OCI-LY7 (cell line): ENCODE data around the gene CPT1A. TPM values are rescaled to one million over a fixed set of nuclear protein-coding genes. Genes with fewer than 3 reads are reported as not detected.

Experiments used
- BruUV-seq: library from RNA; stranded (reverse); fragments of 400-500 nt; replicated peaks from 2 replicates; lab custom pipeline; 2021; lab: Mats Ljungman, UMichigan
- CTCF ChIA-PET: fragments of 300-600 bp; sonication (Branson Sonifier 250); formaldehyde crosslinking; loops from one replicate; lab custom pipeline; 2022; ENCODE audit warnings: antibody characterized with exemption; ENCODE audit not compliant: unreplicated experiment; lab: Charles Lee
- POLR2A ChIA-PET: fragments of 300-600 bp; sonication (Branson Sonifier 250); formaldehyde crosslinking; loops from one replicate; lab custom pipeline; 2022; ENCODE audit warnings: antibody characterized with exemption; lab: Charles Lee
- DNase-seq: peaks from one replicate; pipeline ENCODE4 v3.0.0-alpha.2; 2015; ENCODE audit warnings: low spot score
- H2AFZ ChIP-seq: fragments of 200-600 bp; sonication (generic), shearing (Covaris generic); 2 replicates; pipeline ENCODE4 v1.6.1; 2014; ENCODE audit warnings: mild to moderate bottlenecking, antibody characterized with exemption, low read length, moderate library complexity
- H3K27ac ChIP-seq: fragments of 200-600 bp; sonication (generic); 2 replicates; pipeline ENCODE4 v1.5.1; 2014; ENCODE audit warnings: mixed run types, low read depth, mild to moderate bottlenecking, moderate library complexity, low read length, inconsistent platforms; ENCODE audit not compliant: poor library complexity, severe bottlenecking
- H3K36me3 ChIP-seq: fragments of 200-600 bp; sonication (generic); 2 replicates; pipeline ENCODE4 v1.6.1; 2014; ENCODE audit warnings: mild to moderate bottlenecking, antibody characterized with exemption, low read length, moderate library complexity, mixed read lengths; ENCODE audit not compliant: insufficient read depth
- H3K4me1 ChIP-seq: fragments of 200-600 bp; sonication (generic); 2 replicates; pipeline ENCODE4 v1.5.1; 2014; ENCODE audit warnings: mild to moderate bottlenecking, low read length; ENCODE audit not compliant: insufficient read depth, poor library complexity, severe bottlenecking
- H3K4me2 ChIP-seq: fragments of 200-600 bp; sonication (generic); 2 replicates; pipeline ENCODE4 v1.6.1; 2014; ENCODE audit warnings: mild to moderate bottlenecking, low read length
- H3K4me3 ChIP-seq: fragments of 200-600 bp; sonication (generic); 2 replicates; pipeline ENCODE4 v1.5.1; 2014; ENCODE audit warnings: mild to moderate bottlenecking, low read depth, low read length; ENCODE audit not compliant: poor library complexity, severe bottlenecking
- H3K79me2 ChIP-seq: fragments of 200-600 bp; sonication (generic); 2 replicates; pipeline ENCODE4 v1.6.1; 2016; ENCODE audit warnings: low read depth, mild to moderate bottlenecking, low read length, moderate library complexity, mixed read lengths; ENCODE audit not compliant: insufficient read depth
- H3K9me2 ChIP-seq: fragments of 200-600 bp; sonication (generic); 2 replicates; pipeline ENCODE4 v1.6.1; 2016; ENCODE audit warnings: mild to moderate bottlenecking, low read length, mixed read lengths; ENCODE audit not compliant: insufficient read depth
- H3K9me3 ChIP-seq: fragments of 200-600 bp; sonication (generic); 2 replicates; pipeline ENCODE4 v1.6.1; 2014; ENCODE audit warnings: mild to moderate bottlenecking, mixed run types, low read length, mixed read lengths
- H4K20me1 ChIP-seq: fragments of 200-600 bp; sonication (generic); 2 replicates; pipeline ENCODE4 v1.6.1; 2014; ENCODE audit warnings: mild to moderate bottlenecking, antibody characterized with exemption, low read length, moderate library complexity, mixed read lengths; ENCODE audit not compliant: insufficient read depth
- CTCF ChIP-seq: fragments of 200-600 bp; sonication (generic); conservative IDR thresholded peaks from 2 replicates; pipeline ENCODE4 v1.5.1; 2014; ENCODE audit warnings: mild to moderate bottlenecking, antibody characterized with exemption, low read length, moderate library complexity, mixed read lengths
- EZH2phosphoT487 ChIP-seq: fragments of 200-600 bp; sonication (generic); IDR thresholded peaks from 2 replicates; pipeline ENCODE4 v1.6.1; 2018; ENCODE audit warnings: low read depth, borderline replicate concordance, mild to moderate bottlenecking, mixed run types, antibody characterized with exemption, low read length, moderate library complexity, mixed read lengths
- intact Hi-C: fragments of 100-400 bp; cut with micrococcal nuclease; formaldehyde crosslinking; loops from one replicate; pipeline ENCODE4 v1.10.0; 2022; ENCODE audit not compliant: unreplicated experiment
- total RNA-seq, 2 experiments: library from RNA; depleted of rRNA in 1 of 2; stranded (reverse); fragments of >200 nt in 1 of 2; shearing (Covaris generic) in 1 of 2; gene quantifications; 2 replicates each; pipeline ENCODE4 v1.2.3, GENCODE V29; 2014 to 2022

Gene CPT1A
- total RNA-seq, 2 experiments from 2014 or later: 7.0 to 17.2 TPM

GRCh38 chr11:68748061-68748460, 93.7 kb downstream of the CPT1A start:
- TF ChIP-seq EZH2phosphoT487 (no peak), CTCF (no peak)
- H3K27ac ChIP-seq: no peak overlapping the region
- H3K36me3 ChIP-seq: peaks cover 4% of the 10 kb centered on the region
- no peak overlapping the region for H2AFZ ChIP-seq
- H3K4me2 ChIP-seq: no peak overlapping the region
- DNase-seq: no peak
- BruUV-seq: no TSS peak
- H3K4me1 ChIP-seq: no peaks in the 10 kb centered on the region
- no peaks in the 10 kb centered on the region for H3K79me2 ChIP-seq
- no peaks in the 10 kb centered on the region for H3K9me3 ChIP-seq
- intact Hi-C loops: no loop called here
- no peaks in the 10 kb centered on the region for H3K9me2 ChIP-seq
- ChIA-PET POLR2A (no interaction called here), CTCF (no interaction called here)
- H4K20me1 ChIP-seq: no peaks in the 10 kb centered on the region
- no peak overlapping the region for H3K4me3 ChIP-seq

- Histone ChIP-seq H3K36me3 (peaks cover 4% of the 10 kb centered on the region; the same call in 1 of the 2 replicates), H3K79me2 (no peaks in the 10 kb centered on the region), H3K9me2 (no peaks in the 10 kb centered on the region), H3K4me3 (no peak overlapping the region), H2AFZ (no peak overlapping the region), H3K27ac (no peak overlapping the region), H3K4me1 (no peaks in the 10 kb centered on the region), H3K4me2 (no peak overlapping the region), H4K20me1 (no peaks in the 10 kb centered on the region), H3K9me3 (no peaks in the 10 kb centered on the region)
- intact Hi-C loops: no loop called here
- DNase-seq: no peak
- no TSS peak for BruUV-seq
- ChIA-PET CTCF (no interaction called here), POLR2A (no interaction called here)
- no peak for TF ChIP-seq CTCF
- no peak for TF ChIP-seq EZH2phosphoT487
These were observed 98.2 kb downstream of the CPT1A start for GRCh38 chr11:68743539-68743938.

- Histone ChIP-seq H3K4me3 (no peak overlapping the region), H3K4me1 (no peaks in the 10 kb centered on the region), H3K4me2 (no peak overlapping the region), H4K20me1 (no peaks in the 10 kb centered on the region), H3K79me2 (no peaks in the 10 kb centered on the region), H2AFZ (no peak overlapping the region), H3K9me2 (no peaks in the 10 kb centered on the region), H3K36me3 (no peaks in the 10 kb centered on the region; the same call in 1 of the 2 replicates), H3K9me3 (no peaks in the 10 kb centered on the region), H3K27ac (no peak overlapping the region)
- no peak for TF ChIP-seq EZH2phosphoT487
- no peak for TF ChIP-seq CTCF
- intact Hi-C loops: no loop called here
- no peak for DNase-seq
- CTCF ChIA-PET: no interaction called here
- POLR2A ChIA-PET: no interaction called here
- no TSS peak for BruUV-seq
These were observed 100.3 kb downstream of the CPT1A start for GRCh38 chr11:68741463-68741862.
